Panc1 (cell line): ENCODE data around the gene WDR7. TPM values are rescaled to one million over a fixed set of nuclear protein-coding genes. Genes with fewer than 3 reads are reported as not detected.

Experiments
- ATAC-seq: fragments of 200-7000 bp; cut with Tn5 transposase; 2 replicates; pipeline ENCODE4 v1.9.1; 2020; ENCODE audit warnings: mild to moderate bottlenecking, moderate library complexity
- BruUV-seq: library from RNA; stranded (reverse); fragments of 400-500 nt; replicated peaks from 2 replicates; lab custom pipeline; 2021; lab: Mats Ljungman, UMichigan
- CTCF ChIA-PET: fragments of 300-600 bp; sonication (Branson Sonifier 250); formaldehyde crosslinking; loops from one replicate; lab custom pipeline; 2022; ENCODE audit warnings: antibody characterized with exemption; lab: Charles Lee
- POLR2A ChIA-PET: fragments of 300-600 bp; sonication (Branson Sonifier 250); formaldehyde crosslinking; loops from one replicate; lab custom pipeline; 2022; ENCODE audit warnings: antibody characterized with exemption; lab: Charles Lee
- DNase-seq: peaks from one replicate; pipeline ENCODE4 v3.0.0-alpha.2; 2010; ENCODE audit warnings: low read depth, low spot score
- H3K27ac ChIP-seq: 2 replicates; pipeline ENCODE4 v1.5.1; 2011; ENCODE audit warnings: mild to moderate bottlenecking, low read length, inconsistent platforms
- H3K27me3 ChIP-seq: fragments of 200-500 bp; sonication (Bioruptor generic); 2 replicates; pipeline ENCODE4 v1.6.0; 2014; ENCODE audit warnings: low read length, inconsistent platforms; ENCODE audit not compliant: control insufficient read depth, insufficient read depth
- H3K36me3 ChIP-seq: fragments of 200-500 bp; sonication (Bioruptor generic); 2 replicates; pipeline ENCODE4 v1.5.1; 2014; ENCODE audit warnings: inconsistent platforms, mild to moderate bottlenecking, low read length, moderate library complexity; ENCODE audit not compliant: control insufficient read depth, insufficient read depth
- H3K4me1 ChIP-seq: 2 replicates; pipeline ENCODE4 v1.5.1; 2011; ENCODE audit warnings: inconsistent platforms, mild to moderate bottlenecking, low read length, moderate library complexity; ENCODE audit not compliant: control insufficient read depth, insufficient read depth
- H3K4me3 ChIP-seq, 2 experiments: 2 replicates each; pipeline ENCODE4 v1.5.1; 2011 to 2012; ENCODE audit warnings: low read depth in 2 of 2, low read length in 2 of 2, mild to moderate bottlenecking in 2 of 2, inconsistent platforms in 1 of 2, moderate library complexity in 1 of 2
- H3K9me3 ChIP-seq: fragments of 200-500 bp; sonication (Bioruptor generic); 2 replicates; pipeline ENCODE4 v1.5.1; 2014; ENCODE audit warnings: low read depth, mild to moderate bottlenecking, inconsistent platforms, low read length, moderate library complexity; ENCODE audit not compliant: control insufficient read depth, insufficient read depth
- CTCF ChIP-seq: fragments of 450-650 bp; IDR thresholded peaks from 2 replicates; pipeline ENCODE4 v1.5.1; 2017; ENCODE audit warnings: mild to moderate bottlenecking
- POLR2AphosphoS5 ChIP-seq: IDR thresholded peaks from 2 replicates; pipeline ENCODE4 v1.6.1; 2012; ENCODE audit warnings: mild to moderate bottlenecking, low read depth, low read length, moderate library complexity
- REST ChIP-seq, 2 experiments: IDR thresholded peaks; 2 replicates each; pipeline ENCODE4 v1.6.1; 2011 to 2012; ENCODE audit warnings: low read depth in 2 of 2, control low read depth in 1 of 2, low read length in 1 of 2, mild to moderate bottlenecking in 1 of 2, moderate library complexity in 1 of 2; ENCODE audit not compliant: insufficient read depth in 1 of 2
- SIN3A ChIP-seq: IDR thresholded peaks from 2 replicates; pipeline ENCODE4 v1.6.1; 2012; ENCODE audit warnings: low read depth, mild to moderate bottlenecking, low read length, moderate library complexity, borderline replicate concordance; ENCODE audit not compliant: insufficient read depth
- TCF7L2 ChIP-seq: IDR thresholded peaks from 2 replicates; pipeline ENCODE4 v1.6.1; 2011; ENCODE audit warnings: mild to moderate bottlenecking, low read depth, low read length, inconsistent platforms
- in situ Hi-C: cut with HindIII; loops from 2 replicates; pipeline ENCODE4 v1.10.0; 2016; ENCODE audit warnings: low sequenced_read_pairs, low pct_unique_long_range_greater_than_20kb
- intact Hi-C: fragments of 100-400 bp; cut with micrococcal nuclease; formaldehyde crosslinking; loops from one replicate; pipeline ENCODE4 v1.10.0; 2022; ENCODE audit not compliant: unreplicated experiment
- total RNA-seq: library from RNA; stranded (reverse); gene quantifications from one replicate; pipeline ENCODE4 v1.2.1, GENCODE V29; 2021; ENCODE audit not compliant: unreplicated experiment

Gene WDR7
- total RNA-seq, 1 experiment from 2014 or later: 12.3 TPM

GRCh38 chr18:56910967-56911366, 259.8 kb downstream of the WDR7 start:
- ATAC-seq (no peak), DNase-seq (no peak)
- BruUV-seq: no TSS peak
- no peak overlapping the region for H3K4me3 ChIP-seq
- H3K27ac ChIP-seq: no peak overlapping the region
- in situ Hi-C loops (no loop called here), intact Hi-C loops (no loop called here)
- H3K4me1 ChIP-seq: no peaks in the 10 kb centered on the region
- H3K27me3 ChIP-seq: no peaks in the 10 kb centered on the region
- POLR2A ChIA-PET: no interaction called here
- CTCF ChIA-PET: no interaction called here
- no peaks in the 10 kb centered on the region for H3K9me3 ChIP-seq
- no peak for TF ChIP-seq CTCF
- TF ChIP-seq TCF7L2: no peak
- no peak for TF ChIP-seq SIN3A
- no peaks in the 10 kb centered on the region for H3K36me3 ChIP-seq

GRCh38 chr18:56913941-56914340, 262.8 kb downstream of the WDR7 start:
- H3K4me1 ChIP-seq: no peaks in the 10 kb centered on the region
- H3K27me3 ChIP-seq: no peaks in the 10 kb centered on the region
- H3K27ac ChIP-seq: no peak overlapping the region
- DNase-seq (no peak), ATAC-seq (no peak)
- ChIA-PET CTCF (no interaction called here), POLR2A (no interaction called here)
- in situ Hi-C loops (no loop called here), intact Hi-C loops (no loop called here)
- H3K9me3 ChIP-seq: no peaks in the 10 kb centered on the region
- TF ChIP-seq TCF7L2: no peak
- TF ChIP-seq POLR2AphosphoS5: no peak
- H3K36me3 ChIP-seq: no peaks in the 10 kb centered on the region
- H3K4me3 ChIP-seq: no peak overlapping the region
- BruUV-seq: no TSS peak

GRCh38 chr18:56919190-56919589, 268.0 kb downstream of the WDR7 start:
- Histone ChIP-seq H3K9me3 (no peaks in the 10 kb centered on the region), H3K4me3 (no peak overlapping the region), H3K4me1 (no peaks in the 10 kb centered on the region), H3K27me3 (no peaks in the 10 kb centered on the region), H3K27ac (no peak overlapping the region), H3K36me3 (no peaks in the 10 kb centered on the region)
- in situ Hi-C loops (no loop called here), intact Hi-C loops (no loop called here)
- no TSS peak for BruUV-seq
- ATAC-seq: no peak
- TF ChIP-seq TCF7L2 (no peak), SIN3A (no peak), REST (IDR thresholded peaks at IDR 0.05; ENCODE audit: insufficient read depth in 1 of 2, low read depth in 2 of 2, low read length in 1 of 2) (no peak), CTCF (no peak), POLR2AphosphoS5 (no peak)
- no peak for DNase-seq
- CTCF ChIA-PET: no interaction called here
- POLR2A ChIA-PET: no interaction called here
